Peyer's patch (tissue), 4 donors: ENCODE results near the gene EFCAB7.

Experiments used
- CTCF ChIP-seq, 6 experiments: fragments of 450-650 bp in 4 of 6; fragments of 200-600 bp in 2 of 6; sonication (generic) in 1 of 6; IDR thresholded peaks; one replicate each; pipeline ENCODE4 v1.5.1; 2017 to 2019; ENCODE audit warnings: antibody characterized with exemption in 6 of 6, mild to moderate bottlenecking in 3 of 6, moderate library complexity in 1 of 6
- POLR2A ChIP-seq, 2 donors: fragments of 450-650 bp; IDR thresholded peaks; one replicate each; pipeline ENCODE4 v1.5.1; 2017; ENCODE audit warnings: antibody characterized with exemption in 2 of 2, mild to moderate bottlenecking in 2 of 2, moderate library complexity in 2 of 2

GRCh38 chr1:63601463-63601862 is 78.1 kb downstream of the EFCAB7 start:
- TF ChIP-seq POLR2A (IDR thresholded peaks at IDR 0.05) (no peak), CTCF (IDR thresholded peaks at IDR 0.05) (no peak)
